NCI-H1105 treated with DMSO at 0.1 percent for 48 hours (cell line): Measurements from ENCODE around the gene KIAA0825.
A peak's percentile ranks its signal among the peaks of the same experiment; 100 is the strongest.
"Not testable (repeated sequence)": the region's sequence is repeated elsewhere in the genome, so short reads cannot be mapped to it uniquely, and the experiment has no call there.

Source experiments
- DNase-seq: peaks from one replicate; lab custom pipeline; 2025; lab: John Stamatoyannopoulos, UW

Gene KIAA0825

DNA sequence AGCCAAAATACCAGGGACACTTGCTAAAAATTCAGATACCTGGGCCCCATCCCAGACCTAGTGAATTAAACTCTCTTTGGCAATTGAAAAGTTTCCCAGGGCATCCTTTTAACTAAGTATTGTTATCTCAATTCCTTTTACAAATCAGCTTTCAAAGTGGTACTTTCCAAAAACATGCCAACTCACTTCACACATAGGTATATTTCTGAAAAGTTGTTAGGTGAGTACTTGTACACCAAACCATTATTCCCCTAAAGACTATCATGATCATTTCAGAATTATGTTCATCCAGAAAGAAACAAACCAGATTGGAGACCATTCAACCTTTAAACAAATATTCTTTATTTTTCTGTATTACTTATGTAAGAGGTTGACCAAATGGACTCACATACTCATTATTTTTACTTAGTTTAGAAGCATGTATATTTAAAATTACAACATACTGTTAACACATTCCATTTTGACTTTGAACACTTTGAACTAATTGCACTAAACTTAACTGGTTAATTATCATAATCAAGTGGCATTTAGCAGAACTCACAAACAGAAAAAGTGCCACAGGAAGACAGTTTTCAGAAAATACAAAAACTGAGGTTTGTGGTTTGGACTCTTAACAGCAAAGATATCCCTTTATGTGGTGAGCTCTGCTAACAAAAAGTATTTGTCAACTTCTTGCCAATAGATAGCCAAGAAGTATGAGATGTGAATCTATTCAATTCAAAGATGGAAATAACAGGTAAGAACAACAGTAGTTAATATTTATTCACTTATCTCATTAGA is 40.7 kb downstream of the KIAA0825 start:
- no peak for DNase-seq

DNA sequence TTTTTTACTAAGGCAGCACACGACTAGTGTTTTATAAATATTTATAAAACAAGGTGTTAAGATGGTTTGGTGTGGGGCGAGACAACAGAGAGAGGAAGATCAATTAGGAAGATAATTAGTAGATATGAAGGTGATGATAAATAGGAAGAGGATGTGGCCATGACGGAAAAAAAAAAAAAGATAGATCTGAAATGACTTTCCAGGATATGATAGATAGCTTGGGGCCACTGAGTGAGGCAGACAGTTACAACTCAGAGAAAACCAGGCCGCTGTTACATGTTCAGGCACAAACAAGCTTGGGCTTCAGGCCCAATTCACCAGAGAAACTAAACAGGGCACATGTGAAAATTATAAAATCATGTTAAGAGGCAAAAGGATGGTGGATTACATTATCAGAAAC is 43.2 kb downstream of the KIAA0825 start:
- no peak for DNase-seq

DNA sequence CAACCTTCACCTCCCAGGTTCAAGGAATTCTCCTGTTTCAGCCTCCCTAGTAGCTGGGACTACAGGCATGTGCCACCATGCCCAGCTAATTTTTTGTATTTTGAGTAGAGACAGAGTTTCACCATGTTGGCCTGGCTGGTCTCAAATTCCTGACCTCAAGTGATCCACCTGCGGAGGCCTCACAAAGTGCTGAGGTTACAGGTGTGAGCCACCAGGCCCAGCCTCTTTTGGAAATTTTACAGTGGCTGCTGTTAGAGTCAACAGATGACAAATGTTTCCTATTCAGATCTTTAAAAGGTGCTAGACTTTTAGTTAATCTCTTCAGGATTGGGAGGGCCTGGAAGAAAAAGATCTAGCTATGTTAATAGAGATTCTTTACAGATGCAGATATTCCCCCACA is 45.1 kb downstream of the KIAA0825 start:
- DNase-seq = not testable (repeated sequence)

DNA sequence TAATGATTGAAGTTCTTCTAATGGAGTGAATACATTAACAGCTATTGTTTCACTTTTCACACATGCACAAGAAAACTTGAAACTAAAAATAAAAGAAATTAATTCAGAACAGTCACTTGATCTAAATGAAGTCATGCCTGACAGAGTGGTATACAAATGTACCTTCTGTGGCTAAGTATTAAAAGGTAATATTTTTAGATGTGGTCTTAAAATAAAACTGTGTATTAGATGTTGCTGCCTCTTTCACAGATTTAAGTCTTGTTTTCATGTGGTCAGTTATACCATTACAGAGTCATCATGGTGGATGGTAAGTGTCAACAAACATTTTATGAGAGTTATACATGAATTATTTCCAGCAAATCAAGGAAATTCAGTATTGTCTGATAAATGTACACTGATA is 47.0 kb downstream of the KIAA0825 start:
- no peak for DNase-seq

DNA sequence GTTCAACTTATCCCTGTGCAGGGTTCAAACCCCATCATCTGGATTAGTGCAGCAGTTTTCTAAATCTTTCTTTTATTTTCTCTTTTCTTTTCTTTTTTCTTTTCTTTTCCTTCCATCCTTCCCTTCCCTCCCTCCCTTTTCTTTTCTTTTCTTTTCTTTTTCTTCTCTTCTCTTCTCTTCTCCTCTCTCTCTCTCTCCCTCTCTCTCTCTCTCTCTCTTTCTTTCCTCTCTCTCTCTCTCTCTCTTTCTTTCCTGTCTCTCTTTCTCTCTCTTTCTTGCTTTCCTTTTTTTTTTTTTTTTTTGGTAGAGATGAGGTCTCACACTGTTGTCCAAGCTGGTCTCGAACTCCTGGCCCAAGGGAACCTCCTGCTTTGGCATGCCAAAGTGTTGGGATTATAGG is 53.6 kb downstream of the KIAA0825 start:
- no peak for DNase-seq

DNA sequence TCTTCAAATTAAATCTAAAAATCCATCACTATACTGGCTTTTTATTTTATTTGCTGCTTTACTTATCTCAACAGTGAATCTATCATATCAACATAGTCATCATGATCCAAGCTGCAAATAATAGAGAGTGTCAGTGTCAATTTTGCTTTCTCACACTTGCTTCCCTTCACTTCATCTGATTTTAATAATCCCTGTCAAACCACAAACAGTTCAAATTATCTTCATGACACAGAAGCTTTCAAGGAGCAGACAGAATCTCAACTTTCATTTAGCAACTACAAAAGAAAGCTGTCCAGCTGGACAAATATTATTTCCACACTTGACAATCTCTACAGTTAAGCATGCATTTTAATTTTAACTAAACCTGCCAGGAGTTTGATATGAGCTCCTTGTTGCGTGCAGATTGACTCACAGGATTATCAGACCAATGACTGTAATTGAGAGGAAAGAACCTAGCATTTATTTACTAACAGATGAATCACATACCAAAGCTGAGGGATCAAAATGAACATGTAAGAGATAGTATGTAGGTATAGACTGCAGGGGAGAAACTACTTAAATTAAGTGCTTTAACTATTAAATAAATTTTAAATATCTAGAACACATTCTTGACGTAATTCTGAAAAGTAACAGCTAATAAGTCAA is 56.0 kb downstream of the KIAA0825 start:
- peak; percentile 10 for DNase-seq

DNA sequence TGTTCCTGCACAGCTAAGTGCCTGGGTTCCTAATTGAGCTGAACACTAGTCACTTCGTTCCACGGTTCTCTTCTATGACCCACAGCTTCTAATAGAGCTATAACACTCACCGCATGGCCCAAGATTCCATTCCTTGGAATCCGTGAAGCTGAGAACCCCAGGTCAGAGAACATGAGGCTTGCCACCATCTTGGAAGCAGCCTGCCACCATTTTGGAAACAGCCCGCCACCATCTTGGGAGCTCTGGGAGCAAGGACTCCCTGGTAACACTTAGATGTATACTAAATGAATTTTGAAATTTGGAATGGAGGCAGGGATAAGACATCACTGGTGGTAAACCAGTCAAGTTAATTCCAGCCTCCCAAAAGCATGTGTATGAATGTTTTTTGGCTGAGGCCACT is 60.4 kb downstream of the KIAA0825 start:
- no peak for DNase-seq

DNA sequence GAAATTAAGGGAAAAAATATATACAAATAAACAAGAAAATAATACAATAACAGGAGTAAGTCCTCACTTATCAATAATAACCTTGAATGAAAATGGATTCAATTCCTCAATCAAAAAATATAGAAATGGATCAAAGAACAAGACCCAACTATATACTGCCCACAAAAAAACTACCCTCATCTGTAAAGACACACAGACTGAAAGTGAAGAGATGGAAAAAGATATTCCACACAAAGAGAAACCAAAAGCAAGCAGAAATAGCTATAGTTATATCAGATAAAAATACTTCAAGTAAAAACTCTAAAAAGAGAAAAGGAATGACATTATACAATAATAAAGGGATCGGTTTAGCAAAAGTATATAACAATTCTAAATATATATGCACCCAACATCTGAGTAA is 66.5 kb downstream of the KIAA0825 start:
- no peak for DNase-seq

DNA sequence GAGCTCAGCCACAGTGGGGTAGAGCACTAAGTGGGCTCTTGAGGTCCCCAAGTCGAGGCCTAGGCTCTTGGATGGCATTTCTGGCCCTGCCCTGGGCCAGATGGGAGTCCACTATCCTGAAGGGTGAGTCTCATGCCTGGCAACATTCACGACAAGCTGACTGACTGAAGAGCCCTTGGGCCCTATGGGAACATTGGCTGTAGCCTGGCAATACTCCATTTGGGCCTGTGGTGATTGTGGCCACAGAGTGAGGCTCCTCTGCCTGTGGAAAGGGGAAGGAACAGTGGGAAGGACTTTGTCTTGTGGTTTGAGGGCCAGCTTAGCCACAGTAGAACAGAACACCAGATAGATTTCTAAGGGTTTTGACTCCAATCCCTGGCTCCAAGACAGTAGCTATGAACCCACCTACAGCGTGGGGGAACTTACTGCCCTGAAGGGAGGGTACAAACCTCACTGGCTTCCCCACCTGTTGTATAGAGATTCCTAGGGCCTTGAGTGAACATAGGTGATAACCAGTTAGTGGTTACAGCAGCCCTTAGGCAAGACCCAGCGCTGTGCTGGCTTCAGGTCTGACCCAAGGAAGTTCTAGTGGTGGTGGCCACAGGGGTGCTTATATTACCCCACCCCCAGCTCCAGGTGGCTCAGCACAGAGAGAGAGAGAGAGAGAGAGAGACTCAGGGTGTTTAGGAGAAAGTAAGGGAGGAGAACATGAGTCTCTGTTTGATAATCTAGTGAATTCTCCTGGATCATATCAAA is 72.4 kb downstream of the KIAA0825 start:
- no peak for DNase-seq

DNA sequence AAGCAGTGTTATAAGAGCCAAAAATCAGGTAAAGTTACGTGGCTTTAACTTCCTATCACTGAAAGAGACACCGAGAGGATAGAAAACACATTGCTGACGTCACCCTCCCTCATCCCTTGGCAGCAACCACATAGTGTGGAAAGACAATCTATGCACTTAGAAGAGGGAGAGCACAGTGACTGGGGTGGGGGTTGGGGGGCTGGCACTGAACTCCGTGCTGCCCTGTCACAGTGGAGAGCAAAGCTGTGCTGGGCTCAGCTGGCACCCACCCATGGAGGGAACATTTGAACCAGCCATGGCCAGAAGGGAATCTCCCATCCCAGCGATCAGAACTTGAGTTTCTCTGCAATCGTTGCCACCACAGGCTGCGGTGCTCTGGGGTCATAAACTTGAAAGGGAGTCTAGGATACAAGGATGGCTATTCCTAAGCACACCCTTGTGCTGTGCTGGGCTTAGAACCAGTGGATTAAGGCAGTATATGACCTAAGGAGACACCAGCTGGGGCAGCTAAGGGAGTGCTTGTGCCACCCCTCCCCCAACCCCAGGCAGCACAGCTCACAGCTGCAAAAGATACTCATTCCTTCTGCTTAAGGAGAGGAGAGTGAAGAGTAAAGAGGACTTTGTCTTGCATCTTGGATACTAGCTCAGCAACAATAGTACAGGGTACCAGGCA is 73.4 kb downstream of the KIAA0825 start:
- DNase-seq = no peak

DNA sequence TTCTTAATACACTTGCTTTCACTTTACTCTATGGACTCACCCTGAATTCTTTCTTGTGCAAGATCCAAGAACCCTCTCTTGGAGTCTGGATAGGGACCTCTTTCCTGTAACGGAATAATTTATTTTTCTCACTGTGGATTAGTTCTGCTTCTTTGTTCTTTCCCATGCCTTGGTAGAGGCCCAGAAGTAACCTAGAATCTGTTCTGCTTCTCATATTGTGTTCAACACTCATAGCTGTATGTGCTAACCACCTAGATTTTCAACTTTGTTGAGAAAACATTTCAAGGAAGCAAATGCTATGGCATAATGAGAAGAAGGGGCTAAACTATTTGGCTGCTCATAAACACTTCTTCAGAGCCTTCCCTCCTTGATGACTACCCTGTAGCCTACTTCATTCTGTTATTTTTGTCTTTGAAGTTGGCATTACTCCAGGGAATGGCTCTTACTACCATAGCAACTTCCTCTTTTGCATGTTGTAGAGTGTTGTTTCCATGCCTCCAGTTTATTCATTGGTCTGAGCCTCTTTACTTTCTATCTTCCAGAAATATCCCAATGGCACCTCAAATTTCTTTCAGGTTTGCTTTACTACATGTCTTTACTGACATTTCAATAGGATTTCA is 74.3 kb downstream of the KIAA0825 start:
- no peak for DNase-seq

DNA sequence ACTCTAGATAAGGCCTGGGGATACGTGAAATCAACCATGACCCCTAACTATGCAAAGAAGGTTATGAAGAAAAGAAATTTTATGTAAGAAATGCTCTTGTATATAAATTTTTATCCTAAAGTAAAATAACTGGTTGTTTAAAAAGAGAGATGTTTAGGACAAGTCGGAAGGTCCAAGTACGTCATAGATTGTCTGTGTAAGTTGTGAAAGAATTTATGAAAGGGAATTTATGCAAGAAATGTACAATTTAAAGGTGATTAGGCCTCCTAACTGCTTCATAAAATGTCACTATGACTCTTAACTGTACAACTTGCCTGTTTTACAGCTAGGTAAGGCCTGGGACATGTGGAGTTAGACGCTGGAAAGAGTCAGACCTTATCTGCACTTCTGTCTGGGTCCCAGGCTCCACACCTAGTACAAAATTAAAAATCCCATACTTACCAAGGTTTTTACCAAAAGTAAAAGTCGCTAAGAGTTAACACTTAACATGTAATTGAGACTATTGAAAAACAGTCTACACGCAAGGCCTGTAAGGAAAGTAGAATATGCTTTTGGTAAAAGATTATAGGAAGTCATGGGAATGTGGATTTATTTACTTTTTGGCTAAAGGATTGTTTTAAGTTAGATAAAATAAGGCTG is 77.4 kb downstream of the KIAA0825 start:
- DNase-seq = no peak

DNA sequence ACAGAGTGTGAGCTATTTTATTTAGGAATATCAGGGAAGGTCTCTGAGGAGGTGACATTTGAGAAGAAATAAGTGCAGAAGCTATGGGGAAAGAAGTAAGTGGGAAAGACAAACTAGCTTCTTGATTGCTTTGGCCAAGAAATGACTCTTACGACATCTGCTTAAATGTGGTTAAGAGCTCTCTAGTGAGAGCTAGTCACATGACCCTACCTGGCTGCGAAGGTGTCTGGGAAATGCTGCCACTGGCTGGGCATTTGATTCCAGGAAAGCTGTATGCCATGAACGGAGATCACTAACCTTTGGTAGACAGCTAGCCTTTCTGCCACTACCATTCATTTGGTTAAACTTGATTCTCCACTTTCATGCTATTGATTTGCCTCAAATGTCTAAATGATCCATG is 80.1 kb downstream of the KIAA0825 start:
- no peak for DNase-seq

DNA sequence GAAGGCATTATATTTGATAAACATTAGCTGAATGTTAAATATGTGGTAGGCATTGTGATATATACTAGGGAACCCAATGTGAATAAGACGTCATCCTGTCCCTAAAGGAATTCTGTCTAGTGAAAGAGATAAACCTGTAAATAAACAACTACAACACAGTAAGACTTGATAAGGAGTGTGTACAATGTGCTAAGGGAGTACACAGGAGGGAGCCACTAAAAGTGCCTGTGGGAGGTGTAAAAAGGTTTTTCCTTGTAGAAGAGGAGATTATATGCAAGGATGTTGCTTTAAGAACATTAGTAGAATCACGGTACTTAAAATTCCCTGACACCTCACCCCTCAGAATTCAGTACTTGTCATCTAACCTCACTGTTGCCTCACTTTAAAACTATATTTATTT is 91.7 kb downstream of the KIAA0825 start:
- DNase-seq = no peak

DNA sequence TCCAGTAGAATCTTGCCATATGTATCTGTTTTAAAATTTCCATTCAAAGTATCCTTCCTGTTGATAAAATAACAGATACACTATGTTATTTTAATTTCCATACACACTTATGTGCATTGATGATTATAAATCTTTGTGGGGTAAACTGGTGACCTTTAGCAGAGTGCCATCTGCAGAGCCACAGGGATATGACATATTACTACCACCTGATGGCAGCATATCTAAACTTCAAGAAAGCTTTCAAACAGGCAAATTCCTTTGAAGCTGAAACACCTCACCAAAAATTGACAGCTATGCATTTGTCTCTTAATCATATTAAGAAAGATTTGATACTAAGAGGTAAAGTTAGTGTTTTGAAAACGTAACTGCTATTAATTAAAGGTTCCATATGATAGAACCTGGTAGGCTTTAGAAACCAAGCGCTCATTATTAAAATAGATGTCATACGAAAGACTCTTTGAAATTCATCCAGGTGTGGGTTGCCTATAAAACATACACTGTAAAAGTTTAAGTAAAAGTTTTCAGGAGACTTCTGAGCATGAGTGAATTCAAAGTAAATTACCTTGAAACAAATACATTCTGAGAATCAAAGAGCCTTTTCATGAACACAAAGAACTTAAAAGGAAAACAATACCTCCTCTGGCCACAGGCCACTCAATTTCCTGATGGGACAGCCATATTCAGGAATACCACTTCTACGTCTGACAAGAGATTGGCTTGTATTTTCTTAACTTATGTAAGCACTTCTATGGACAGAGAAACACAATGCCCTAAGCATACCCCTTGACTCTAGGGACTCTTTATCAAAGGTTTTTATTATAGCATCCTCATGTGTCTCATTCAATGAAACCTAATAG is 93.3 kb downstream of the KIAA0825 start:
- DNase-seq = peak; percentile 40

DNA sequence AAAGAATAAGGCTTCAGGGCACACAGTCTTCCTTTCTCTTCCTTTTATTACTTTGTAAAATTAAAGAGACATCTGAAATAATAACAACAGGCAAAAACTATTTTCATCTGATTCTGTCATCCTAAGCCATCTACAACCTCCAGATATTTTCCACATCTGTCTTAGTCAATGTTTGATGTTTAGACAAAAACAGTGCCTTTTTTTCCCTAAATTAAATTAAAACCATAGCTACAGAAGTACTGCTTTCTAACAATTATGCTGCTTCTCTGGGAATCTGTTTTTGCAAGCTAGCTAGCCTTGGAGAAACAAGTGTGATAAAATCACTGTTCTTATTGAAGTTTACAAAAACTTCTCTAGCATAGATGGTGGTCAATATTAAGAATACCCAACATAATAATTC is 95.4 kb downstream of the KIAA0825 start:
- no peak for DNase-seq

DNA sequence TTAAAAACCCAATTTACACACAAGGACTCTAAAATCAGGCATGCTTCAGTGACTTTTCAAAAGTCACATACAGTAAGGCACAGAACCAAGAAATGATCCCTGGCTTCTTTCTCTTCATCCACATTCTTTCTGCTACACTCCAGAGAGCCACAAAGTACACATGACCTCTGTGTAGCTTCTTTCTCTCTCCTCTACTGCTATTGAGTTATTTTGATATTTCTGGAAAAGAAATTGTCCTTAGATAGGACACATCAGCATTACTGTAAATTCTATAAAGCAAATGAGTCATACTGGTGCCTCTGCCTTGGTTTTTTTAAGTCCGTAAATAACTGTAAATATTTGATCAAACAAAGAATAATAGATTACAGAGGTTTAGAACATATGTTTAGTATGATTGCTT is 96.3 kb downstream of the KIAA0825 start:
- DNase-seq = no peak

DNA sequence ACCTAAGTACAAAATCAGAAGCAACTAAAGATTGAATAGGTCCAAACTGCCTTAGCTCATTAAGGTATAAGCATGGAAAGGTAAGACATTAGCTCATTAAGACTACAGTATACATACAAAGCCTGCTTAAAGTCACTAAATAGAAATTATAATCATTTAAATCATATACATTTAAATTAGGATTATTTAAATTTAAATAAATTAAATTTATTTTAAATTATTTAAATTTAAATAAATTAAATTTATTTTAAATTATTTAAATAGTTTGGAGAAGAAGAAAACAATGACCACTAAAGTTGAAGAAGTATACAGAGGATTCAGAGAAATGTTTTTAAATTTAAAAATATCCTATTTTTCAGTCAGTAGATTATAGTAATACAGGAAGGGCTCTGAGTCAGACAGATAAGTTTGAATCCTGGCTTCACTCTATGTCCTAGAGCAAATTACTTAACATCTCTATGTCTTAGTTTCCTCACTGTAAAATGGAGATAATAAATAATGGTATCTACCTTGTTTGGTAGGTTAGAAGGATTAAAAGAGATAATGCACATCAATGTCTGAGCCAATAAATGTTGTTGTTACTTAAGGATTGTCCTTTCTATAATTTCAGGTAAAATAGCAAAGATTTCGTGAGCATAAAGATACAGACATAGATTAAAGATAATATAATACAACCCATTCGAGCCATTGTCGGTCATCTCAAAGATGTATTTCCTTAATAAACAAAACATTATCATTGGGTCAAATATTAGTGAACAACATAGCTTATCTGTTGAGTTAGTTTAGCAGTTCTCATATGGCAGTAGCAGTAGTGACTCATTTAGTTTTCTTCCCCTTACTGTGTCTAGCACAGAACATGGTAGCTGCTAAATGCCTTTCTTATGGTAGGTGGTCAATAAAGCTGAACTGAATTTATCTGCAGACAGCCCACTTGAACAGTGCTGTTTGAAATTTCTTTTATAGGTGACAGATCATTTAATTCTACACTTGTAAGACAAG is 100.6 kb downstream of the KIAA0825 start:
- DNase-seq = no peak

DNA sequence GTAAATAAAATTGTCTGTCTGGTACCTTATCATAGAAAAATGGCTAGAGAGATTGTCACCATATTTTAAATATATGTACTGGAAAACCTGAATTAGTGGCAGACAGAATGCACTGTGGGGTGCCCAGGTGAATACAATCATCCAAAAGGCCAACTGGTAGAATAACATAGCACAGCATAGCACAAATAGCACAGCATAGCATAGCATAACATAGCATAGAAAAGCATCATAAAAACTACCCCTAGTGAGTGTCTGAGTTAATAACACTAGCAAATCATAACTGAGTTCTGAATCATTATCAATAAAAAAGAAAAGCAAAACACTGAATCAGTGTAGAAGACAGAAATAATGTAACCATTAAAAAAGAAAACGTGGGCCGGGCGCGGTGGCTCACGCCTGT is 102.3 kb downstream of the KIAA0825 start:
- DNase-seq = no peak
